Measurements from ENCODE around the gene TTN.

DNA sequence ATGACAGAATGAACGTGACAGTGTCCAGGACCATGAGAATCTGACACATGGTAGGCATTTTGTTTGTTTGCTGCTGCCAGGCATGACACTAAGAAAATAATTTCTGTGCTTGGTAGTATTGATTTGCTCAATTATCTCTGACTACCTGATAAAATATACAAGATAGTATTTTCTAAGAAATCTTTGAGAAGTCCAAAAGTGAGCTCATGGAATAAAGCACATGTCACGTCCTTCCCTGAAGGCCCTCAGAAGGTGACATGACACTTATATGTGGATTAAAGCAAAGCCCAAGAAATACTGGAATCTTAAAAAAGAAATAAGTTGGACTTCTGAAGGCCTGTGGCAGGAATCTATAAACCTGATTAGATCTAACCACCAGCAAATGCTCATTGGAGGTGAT, 3.8 kb upstream of the TTN start:
- TF ChIP-seq, protein P1, sequence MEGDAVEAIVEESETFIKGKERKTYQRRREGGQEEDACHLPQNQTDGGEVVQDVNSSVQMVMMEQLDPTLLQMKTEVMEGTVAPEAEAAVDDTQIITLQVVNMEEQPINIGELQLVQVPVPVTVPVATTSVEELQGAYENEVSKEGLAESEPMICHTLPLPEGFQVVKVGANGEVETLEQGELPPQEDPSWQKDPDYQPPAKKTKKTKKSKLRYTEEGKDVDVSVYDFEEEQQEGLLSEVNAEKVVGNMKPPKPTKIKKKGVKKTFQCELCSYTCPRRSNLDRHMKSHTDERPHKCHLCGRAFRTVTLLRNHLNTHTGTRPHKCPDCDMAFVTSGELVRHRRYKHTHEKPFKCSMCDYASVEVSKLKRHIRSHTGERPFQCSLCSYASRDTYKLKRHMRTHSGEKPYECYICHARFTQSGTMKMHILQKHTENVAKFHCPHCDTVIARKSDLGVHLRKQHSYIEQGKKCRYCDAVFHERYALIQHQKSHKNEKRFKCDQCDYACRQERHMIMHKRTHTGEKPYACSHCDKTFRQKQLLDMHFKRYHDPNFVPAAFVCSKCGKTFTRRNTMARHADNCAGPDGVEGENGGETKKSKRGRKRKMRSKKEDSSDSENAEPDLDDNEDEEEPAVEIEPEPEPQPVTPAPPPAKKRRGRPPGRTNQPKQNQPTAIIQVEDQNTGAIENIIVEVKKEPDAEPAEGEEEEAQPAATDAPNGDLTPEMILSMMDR (IDR thresholded peaks at IDR 0.05), result no peak
- no peak for TF ChIP-seq POLR2AphosphoS5 (IDR thresholded peaks at IDR 0.05)

All from suprapubic skin (tissue), 3 donors.